GM15510 (cell line): ENCODE data around the gene PBX3.

Experiments used
- POLR2A ChIP-seq: IDR thresholded peaks from 3 replicates; pipeline ENCODE4 v1.6.1; 2011; ENCODE audit warnings: borderline replicate concordance; ENCODE audit not compliant: insufficient read length; ENCODE audit errors: extremely low read depth

Gene PBX3

GRCh38 chr9:125968714-125969374, 221.7 kb downstream of the PBX3 start:
- TF ChIP-seq POLR2A = no peak

GRCh38 chr9:125969462-125969861, 222.3 kb downstream of the PBX3 start:
- TF ChIP-seq POLR2A = no peak

- no peak for TF ChIP-seq POLR2A
These were observed 222.7 kb downstream of the PBX3 start for GRCh38 chr9:125969868-125970267.

GRCh38 chr9:125970340-125970739, 223.2 kb downstream of the PBX3 start:
- no peak for TF ChIP-seq POLR2A

GRCh38 chr9:125971050-125971449, 223.9 kb downstream of the PBX3 start:
- no peak for TF ChIP-seq POLR2A

GRCh38 chr9:125972012-125972729, 225.0 kb downstream of the PBX3 start:
- TF ChIP-seq POLR2A = no peak

GRCh38 chr9:125973547-125973946, 226.4 kb downstream of the PBX3 start:
- TF ChIP-seq POLR2A = no peak

GRCh38 chr9:125974705-125975104, 227.5 kb downstream of the PBX3 start:
- TF ChIP-seq POLR2A = no peak

- no peak for TF ChIP-seq POLR2A
These were observed 230.1 kb downstream of the PBX3 start for GRCh38 chr9:125977223-125977622.

GRCh38 chr9:125979383-125979782, 232.2 kb downstream of the PBX3 start:
- TF ChIP-seq POLR2A = no peak

- no peak for TF ChIP-seq POLR2A
These were observed 235.7 kb downstream of the PBX3 start for GRCh38 chr9:125982798-125983406.

GRCh38 chr9:125983681-125984080, 236.5 kb downstream of the PBX3 start:
- no peak for TF ChIP-seq POLR2A

- TF ChIP-seq POLR2A = no peak
These were observed 237.3 kb downstream of the PBX3 start for GRCh38 chr9:125984461-125984860.

- TF ChIP-seq POLR2A = no peak
These were observed 238.2 kb downstream of the PBX3 start for GRCh38 chr9:125985142-125985997.

GRCh38 chr9:125985998-125986655, 239.0 kb downstream of the PBX3 start:
- TF ChIP-seq POLR2A = no peak

- TF ChIP-seq POLR2A = no peak
These were observed 239.8 kb downstream of the PBX3 start for GRCh38 chr9:125986966-125987365.
